Ishikawa (cell line): Measurements from ENCODE around the gene OR52D1.

Experiments used
- CEBPB ChIP-seq: IDR thresholded peaks from 2 replicates; pipeline ENCODE4 v1.6.1; 2012
- NFIC ChIP-seq: IDR thresholded peaks from 2 replicates; pipeline ENCODE4 v1.6.1; 2012
- TF ChIP-seq, protein P1 (sequence below): IDR thresholded peaks from 2 replicates; pipeline ENCODE4 v1.6.1; 2012; ENCODE audit warnings: low read depth, mild to moderate bottlenecking

DNA sequence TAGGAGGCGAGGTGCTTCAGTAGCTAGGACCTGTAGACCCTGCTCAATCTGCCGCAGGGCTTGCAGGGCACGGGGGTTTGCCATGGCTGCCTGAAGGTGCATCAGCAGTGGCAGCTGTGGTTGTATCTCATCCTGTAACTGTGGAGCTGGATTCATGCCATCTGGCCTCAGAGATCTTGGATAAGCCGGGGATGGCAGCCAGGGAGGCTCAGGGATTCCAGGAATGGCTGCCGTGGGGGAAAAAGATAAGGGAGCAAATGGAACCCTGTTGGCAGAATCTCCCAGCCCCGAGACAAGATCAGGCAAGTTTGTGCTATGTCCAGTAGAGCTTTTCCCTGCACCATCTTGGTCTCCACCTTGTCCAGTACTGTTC, 19.4 kb downstream of the OR52D1 start:
- TF ChIP-seq CEBPB, result no peak
- TF ChIP-seq, protein P1, sequence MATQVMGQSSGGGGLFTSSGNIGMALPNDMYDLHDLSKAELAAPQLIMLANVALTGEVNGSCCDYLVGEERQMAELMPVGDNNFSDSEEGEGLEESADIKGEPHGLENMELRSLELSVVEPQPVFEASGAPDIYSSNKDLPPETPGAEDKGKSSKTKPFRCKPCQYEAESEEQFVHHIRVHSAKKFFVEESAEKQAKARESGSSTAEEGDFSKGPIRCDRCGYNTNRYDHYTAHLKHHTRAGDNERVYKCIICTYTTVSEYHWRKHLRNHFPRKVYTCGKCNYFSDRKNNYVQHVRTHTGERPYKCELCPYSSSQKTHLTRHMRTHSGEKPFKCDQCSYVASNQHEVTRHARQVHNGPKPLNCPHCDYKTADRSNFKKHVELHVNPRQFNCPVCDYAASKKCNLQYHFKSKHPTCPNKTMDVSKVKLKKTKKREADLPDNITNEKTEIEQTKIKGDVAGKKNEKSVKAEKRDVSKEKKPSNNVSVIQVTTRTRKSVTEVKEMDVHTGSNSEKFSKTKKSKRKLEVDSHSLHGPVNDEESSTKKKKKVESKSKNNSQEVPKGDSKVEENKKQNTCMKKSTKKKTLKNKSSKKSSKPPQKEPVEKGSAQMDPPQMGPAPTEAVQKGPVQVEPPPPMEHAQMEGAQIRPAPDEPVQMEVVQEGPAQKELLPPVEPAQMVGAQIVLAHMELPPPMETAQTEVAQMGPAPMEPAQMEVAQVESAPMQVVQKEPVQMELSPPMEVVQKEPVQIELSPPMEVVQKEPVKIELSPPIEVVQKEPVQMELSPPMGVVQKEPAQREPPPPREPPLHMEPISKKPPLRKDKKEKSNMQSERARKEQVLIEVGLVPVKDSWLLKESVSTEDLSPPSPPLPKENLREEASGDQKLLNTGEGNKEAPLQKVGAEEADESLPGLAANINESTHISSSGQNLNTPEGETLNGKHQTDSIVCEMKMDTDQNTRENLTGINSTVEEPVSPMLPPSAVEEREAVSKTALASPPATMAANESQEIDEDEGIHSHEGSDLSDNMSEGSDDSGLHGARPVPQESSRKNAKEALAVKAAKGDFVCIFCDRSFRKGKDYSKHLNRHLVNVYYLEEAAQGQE, result no peak
- no peak for TF ChIP-seq NFIC
